HEK293T (cell line): Measurements from ENCODE around the gene MRPL12.

Experiments used
- BHLHE40 ChIP-seq: fragments of 450-650 bp; IDR thresholded peaks from 2 replicates; pipeline ENCODE4 v1.6.1; 2016; ENCODE audit warnings: mild to moderate bottlenecking, moderate library complexity, borderline replicate concordance
- HDGF ChIP-seq: fragments of 450-650 bp; IDR thresholded peaks from 2 replicates; pipeline ENCODE4 v1.6.1; 2017; ENCODE audit warnings: antibody characterized with exemption, borderline replicate concordance
- L3MBTL2 ChIP-seq: fragments of 450-650 bp; conservative IDR thresholded peaks from 2 replicates; pipeline ENCODE4 v1.6.1; 2016; ENCODE audit warnings: mild to moderate bottlenecking
- NFRKB ChIP-seq: fragments of 450-650 bp; IDR thresholded peaks from 2 replicates; pipeline ENCODE4 v1.6.1; 2016; ENCODE audit warnings: mild to moderate bottlenecking, moderate library complexity
- SP1 ChIP-seq: fragments of 450-650 bp; IDR thresholded peaks from 2 replicates; pipeline ENCODE4 v1.6.1; 2017
- ZNF384 ChIP-seq: fragments of 450-650 bp; IDR thresholded peaks from 2 replicates; pipeline ENCODE4 v1.6.1; 2016

DNA sequence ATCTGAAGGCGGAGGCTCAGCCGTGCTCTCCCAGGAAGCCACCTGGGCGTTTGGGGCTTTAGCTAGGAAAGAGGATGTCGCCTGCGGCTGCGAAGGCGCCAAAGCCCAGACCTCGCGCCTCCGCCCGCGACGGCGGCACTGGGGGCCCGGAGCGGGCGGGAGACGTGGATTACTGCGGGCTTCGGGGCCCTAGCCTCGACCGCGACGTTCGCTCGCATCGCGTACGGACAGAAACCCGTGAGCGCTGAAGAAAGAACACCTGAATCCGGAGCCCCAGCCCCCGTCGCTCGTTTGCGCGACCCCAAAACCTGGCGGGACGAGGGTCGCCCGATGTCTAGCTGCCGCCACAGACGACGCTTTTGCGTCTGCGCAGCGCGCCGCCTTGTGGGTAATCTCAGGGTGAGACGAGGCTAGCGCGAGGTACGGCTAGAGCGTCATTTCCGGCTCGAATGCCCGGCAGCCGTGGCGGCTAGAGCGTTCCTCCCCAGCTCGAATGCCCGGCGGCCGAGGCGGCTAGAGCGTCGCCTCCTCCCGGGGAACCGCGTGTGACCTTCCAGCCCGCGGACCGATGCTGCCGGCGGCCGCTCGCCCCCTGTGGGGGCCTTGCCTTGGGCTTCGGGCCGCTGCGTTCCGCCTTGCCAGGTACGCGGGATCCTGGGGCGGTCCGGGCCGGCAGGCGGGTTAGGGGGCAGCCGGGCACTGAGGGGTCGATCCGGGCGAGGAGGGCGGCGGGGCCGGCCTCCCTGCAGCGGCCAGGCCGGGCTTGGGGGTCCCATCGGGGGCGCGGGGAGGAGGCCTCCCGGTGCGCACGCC lies at the start of gene MRPL12:
- no peak for TF ChIP-seq ZNF384
- no peak for TF ChIP-seq HDGF
- TF ChIP-seq SP1 = no peak
- TF ChIP-seq L3MBTL2 = peak; percentile 87
- TF ChIP-seq BHLHE40 = no peak
- no peak for TF ChIP-seq NFRKB
